Spleen (tissue), 11 donors: ENCODE measurements around the gene RADIL. TPM values are rescaled to one million over a fixed set of nuclear protein-coding genes. Genes with fewer than 3 reads are reported as not detected.
"Not testable (repeated sequence)": the region's sequence is repeated elsewhere in the genome, so short reads cannot be mapped to it uniquely, and the experiment has no call there.

Experiments used
- DNase-seq: peaks from one replicate; pipeline ENCODE4 v3.0.0-alpha.2; 2020
- H3K27ac ChIP-seq, 8 donors: fragments of 200-600 bp; sonication (generic) in 7 of 8; 1 replicate in 4 of 8; 2 replicates in 4 of 8; pipeline versions ENCODE4 v1.5.0 to v1.8.0; 2016 to 2021; ENCODE audit warnings: inconsistent platforms in 4 of 8, mild to moderate bottlenecking in 4 of 8, moderate library complexity in 1 of 8
- H3K27me3 ChIP-seq, 7 donors: fragments of 200-600 bp; sonication (generic) in 6 of 7; replicated peaks in 1 of 7; 1 replicate in 4 of 7; 2 replicates in 3 of 7; pipeline versions ENCODE4 v1.5.0 to v1.8.0; 2016 to 2021; ENCODE audit warnings: inconsistent platforms in 3 of 7, mild to moderate bottlenecking in 1 of 7
- H3K36me3 ChIP-seq, 6 donors: fragments of 200-600 bp; sonication (generic) in 5 of 6; 1 replicate in 4 of 6; 2 replicates in 2 of 6; pipeline versions ENCODE4 v1.5.0 to v1.8.0; 2016 to 2021; ENCODE audit warnings: inconsistent platforms in 2 of 6
- H3K4me1 ChIP-seq, 6 donors: fragments of 200-600 bp; sonication (generic) in 5 of 6; 1 replicate in 3 of 6; 2 replicates in 3 of 6; pipeline versions ENCODE4 v1.5.0 to v1.8.0; 2016 to 2021; ENCODE audit warnings: inconsistent platforms in 3 of 6
- H3K4me3 ChIP-seq, 8 donors: fragments of 200-600 bp; sonication (generic) in 7 of 8; 1 replicate in 4 of 8; 2 replicates in 4 of 8; pipeline versions ENCODE4 v1.5.0 to v1.8.0; 2016 to 2021; ENCODE audit warnings: inconsistent platforms in 4 of 8, mild to moderate bottlenecking in 4 of 8, moderate library complexity in 2 of 8
- H3K9me3 ChIP-seq, 8 donors: fragments of 200-600 bp; sonication (generic) in 7 of 8; 1 replicate in 4 of 8; 2 replicates in 4 of 8; pipeline versions ENCODE4 v1.5.0 to v1.8.0; 2016 to 2021; ENCODE audit warnings: inconsistent platforms in 4 of 8
- CTCF ChIP-seq, 11 experiments: fragments of 200-600 bp in 7 of 11; fragments of 450-650 bp in 4 of 11; sonication (generic) in 4 of 11; IDR thresholded peaks in 8 of 11; conservative IDR thresholded peaks in 3 of 11; 1 replicate in 7 of 11; 2 replicates in 4 of 11; pipeline versions ENCODE4 v1.4.0 to v1.8.0; 2016 to 2021; ENCODE audit warnings: antibody characterized with exemption in 11 of 11, inconsistent platforms in 4 of 11, mild to moderate bottlenecking in 1 of 11
- POLR2A ChIP-seq, 3 donors: fragments of 450-650 bp; IDR thresholded peaks; one replicate each; pipeline ENCODE4 v1.5.1; 2017; ENCODE audit warnings: antibody characterized with exemption in 3 of 3, mild to moderate bottlenecking in 1 of 3
- POLR2AphosphoS5 ChIP-seq, 3 donors: sonication (generic); formaldehyde crosslinking; IDR thresholded peaks; one replicate each; pipeline ENCODE4 v1.5.1; 2017; ENCODE audit warnings: antibody characterized with exemption in 3 of 3
- WGBS, 5 donors: extraction: QIAGEN DNeasy Blood & Tissue Kit in 3 of 5; methylation state at CpG; one replicate each; pipeline versions ENCODE4 v1.1.5 to v1.1.7; 2013 to 2018; 5-methylcytosine and 5-hydroxymethylcytosine counted together
- intact Hi-C: fragments of 100-400 bp; cut with DNase I; formaldehyde crosslinking; loops from one replicate; pipeline ENCODE4 v1.15.0; 2023; ENCODE audit warnings: low total_unique reads
- polyA plus RNA-seq, 3 donors: library from polyadenylated mRNA; stranded (reverse); fragments of 200-250 nt; gene quantifications; one replicate each; pipeline ENCODE4 v1.2.1, GENCODE V29; 2013
- total RNA-seq, 7 donors: library from RNA; depleted of rRNA in 3 of 7; stranded (reverse); fragments of >200 nt in 3 of 7; fragmentation: NEBNext Ultra II Directional in 4 of 7; extraction: Animal tissue kit (Norgen Biotek cat#: 25700) in 4 of 7; gene quantifications; one replicate each; pipeline versions ENCODE4 v1.1.0 to v1.2.1, GENCODE V29; 2016 to 2021
- donor health status: healthy with polysubstance abuse.
- donor health status: DM: no; HTN: no; CAD: no; lungs with moderate emphysema.
- donor health status: DM: no; HTN: no; CAD: no.
- donor health status: Bipolar disorder and iron deficiency.
- donor health status: healthy.
- donor health status: DM: no; HTN: no; CAD: no.
- donor health status: DM: yes; HTN: yes; CAD: no.

The RADIL gene
- total and polyA plus RNA-seq, 10 donors, result 0.24 to 2.8 (median 1.5) TPM

- peak; percentile 90 for DNase-seq
- intact Hi-C loops, result loop anchor here (10.0 kb wide), 2 partner anchors 63 to 287 kb away; no protein-coding TSS in a partner anchor
- peaks cover 0 to 16% (median 5%) of the 10 kb centered on the region in 6 donors for H3K4me1 ChIP-seq
- no peaks in the 10 kb centered on the region for H3K27me3 ChIP-seq
- H3K4me3 ChIP-seq, result no peak overlapping the region
- TF ChIP-seq POLR2A (IDR thresholded peaks at IDR 0.05), result no peak
- peak; percentile 21 to 73 (median 48) for TF ChIP-seq POLR2AphosphoS5 (IDR thresholded peaks at IDR 0.05)
- TF ChIP-seq CTCF (IDR thresholded peaks at IDR 0.05 in 8 of 11, conservative IDR thresholded peaks at IDR 0.05 in 3 of 11), result peak; percentile 27 to 96 (median 85)
- no peak overlapping the region for H3K27ac ChIP-seq
- no peaks in the 10 kb centered on the region for H3K9me3 ChIP-seq
- WGBS, 5 donors, result 30 to 38% (median 37%) methylated on average over 32 to 37 of the region's 37 CpGs
- H3K36me3 ChIP-seq, result peaks cover 0 to 7% (median 0%) of the 10 kb centered on the region in 6 donors
These were observed 85.4 kb downstream of the RADIL start for GRCh38 chr7:4797858-4798705.

- TF ChIP-seq POLR2AphosphoS5 (IDR thresholded peaks at IDR 0.05) (no peak), POLR2A (IDR thresholded peaks at IDR 0.05) (no peak), CTCF (IDR thresholded peaks at IDR 0.05 in 8 of 11, conservative IDR thresholded peaks at IDR 0.05 in 3 of 11) (no peak)
- intact Hi-C loops, result loop anchor here (10.0 kb wide), 2 partner anchors 62 to 288 kb away; no protein-coding TSS in a partner anchor
- Histone ChIP-seq H3K9me3 (no peaks in the 10 kb centered on the region), H3K27ac (no peak overlapping the region), H3K27me3 (no peaks in the 10 kb centered on the region), H3K36me3 (peaks cover 0 to 23% (median 6%) of the 10 kb centered on the region in 6 donors), H3K4me3 (no peak overlapping the region), H3K4me1 (peaks cover 0 to 32% (median 14%) of the 10 kb centered on the region in 6 donors)
- 82 to 90% (median 88%) methylated on average over 9 of the region's 9 CpGs for WGBS, 5 donors
- DNase-seq, result no peak
These were observed 87.1 kb downstream of the RADIL start for GRCh38 chr7:4796453-4796852.

GRCh38 chr7:4794591-4795350, 88.7 kb downstream of the RADIL start:
- Histone ChIP-seq H3K9me3 (no peaks in the 10 kb centered on the region), H3K4me1 (peaks cover 0 to 35% (median 17%) of the 10 kb centered on the region in 6 donors), H3K36me3 (peaks cover 0 to 40% (median 21%) of the 10 kb centered on the region in 6 donors), H3K27ac (no peak overlapping the region), H3K4me3 (no peak overlapping the region), H3K27me3 (no peaks in the 10 kb centered on the region)
- no peak for TF ChIP-seq POLR2A (IDR thresholded peaks at IDR 0.05)
- peak in 1 of 3 donors; percentile 39 for TF ChIP-seq POLR2AphosphoS5 (IDR thresholded peaks at IDR 0.05)
- TF ChIP-seq CTCF (IDR thresholded peaks at IDR 0.05 in 8 of 11, conservative IDR thresholded peaks at IDR 0.05 in 3 of 11), result no peak
- intact Hi-C loops, result loop anchor here (10.0 kb wide), 2 partner anchors 60 to 290 kb away; no protein-coding TSS in a partner anchor
- 81 to 86% (median 83%) methylated on average over 24 of the region's 24 CpGs for WGBS, 5 donors
- no peak for DNase-seq

- not testable (repeated sequence) for DNase-seq, H3K27me3 ChIP-seq, H3K27ac ChIP-seq, H3K4me3 ChIP-seq, H3K9me3 ChIP-seq
- intact Hi-C loops, result loop anchor here (10.0 kb wide), 2 partner anchors 59 to 291 kb away; no protein-coding TSS in a partner anchor
- WGBS, 5 donors, result 72 to 90% (median 80%) methylated on average over 12 to 14 of the region's 14 CpGs
- Histone ChIP-seq H3K36me3 (peaks cover 0 to 46% (median 27%) of the 10 kb centered on the region in 6 donors), H3K4me1 (peaks cover 0 to 35% (median 17%) of the 10 kb centered on the region in 6 donors)
These were observed 89.3 kb downstream of the RADIL start for GRCh38 chr7:4794171-4794570.
